Activated CD8-positive, alpha-beta memory T cell treated with anti-CD3 and anti-CD28 coated beads, Interleukin-2, amount 10 ng/mL, durations not matched to agents 7 days and 5 days (primary cell): ENCODE results near the gene ANXA4. TPM values are rescaled to one million over a fixed set of nuclear protein-coding genes. Genes with fewer than 3 reads are reported as not detected.

Experiments used
- ATAC-seq: fragments of 150-1000 bp; cut with Tn5 transposase; one replicate; pipeline ENCODE4 v1.10.0; 2021; ENCODE audit warnings: moderate library complexity
- CTCF ChIA-PET: fragments of 350-600 bp; sonication (Branson Sonifier 250); formaldehyde crosslinking; loops from one replicate; lab custom pipeline; 2021; ENCODE audit warnings: antibody characterized with exemption; lab: Charles Lee
- DNase-seq: peaks from one replicate; pipeline ENCODE4 v3.0.0-alpha.2; 2020
- H3K27ac Mint-ChIP-seq: one replicate; pipeline ENCODE4 v1.8.0; 2021; ENCODE audit warnings: mild to moderate bottlenecking, mixed read lengths
- H3K27me3 Mint-ChIP-seq: one replicate; pipeline ENCODE4 v1.8.0; 2021; ENCODE audit warnings: mixed read lengths
- H3K36me3 Mint-ChIP-seq: one replicate; pipeline ENCODE4 v1.8.0; 2021; ENCODE audit warnings: mild to moderate bottlenecking, mixed read lengths
- H3K4me1 Mint-ChIP-seq: one replicate; pipeline ENCODE4 v1.8.0; 2021; ENCODE audit warnings: mixed read lengths
- H3K4me3 Mint-ChIP-seq: one replicate; pipeline ENCODE4 v1.8.0; 2021; ENCODE audit warnings: mild to moderate bottlenecking, moderate library complexity, mixed read lengths
- H3K9me3 Mint-ChIP-seq: one replicate; pipeline ENCODE4 v1.8.0; 2022; ENCODE audit warnings: low read depth, mixed read lengths
- total RNA-seq, 2 experiments: library from RNA; stranded (reverse); gene quantifications; one replicate each; pipeline ENCODE4 v1.2.3, GENCODE V29; 2021

Gene ANXA4
- total RNA-seq: 10 to 100 TPM; 56.1 to 66.6 TPM

DNA sequence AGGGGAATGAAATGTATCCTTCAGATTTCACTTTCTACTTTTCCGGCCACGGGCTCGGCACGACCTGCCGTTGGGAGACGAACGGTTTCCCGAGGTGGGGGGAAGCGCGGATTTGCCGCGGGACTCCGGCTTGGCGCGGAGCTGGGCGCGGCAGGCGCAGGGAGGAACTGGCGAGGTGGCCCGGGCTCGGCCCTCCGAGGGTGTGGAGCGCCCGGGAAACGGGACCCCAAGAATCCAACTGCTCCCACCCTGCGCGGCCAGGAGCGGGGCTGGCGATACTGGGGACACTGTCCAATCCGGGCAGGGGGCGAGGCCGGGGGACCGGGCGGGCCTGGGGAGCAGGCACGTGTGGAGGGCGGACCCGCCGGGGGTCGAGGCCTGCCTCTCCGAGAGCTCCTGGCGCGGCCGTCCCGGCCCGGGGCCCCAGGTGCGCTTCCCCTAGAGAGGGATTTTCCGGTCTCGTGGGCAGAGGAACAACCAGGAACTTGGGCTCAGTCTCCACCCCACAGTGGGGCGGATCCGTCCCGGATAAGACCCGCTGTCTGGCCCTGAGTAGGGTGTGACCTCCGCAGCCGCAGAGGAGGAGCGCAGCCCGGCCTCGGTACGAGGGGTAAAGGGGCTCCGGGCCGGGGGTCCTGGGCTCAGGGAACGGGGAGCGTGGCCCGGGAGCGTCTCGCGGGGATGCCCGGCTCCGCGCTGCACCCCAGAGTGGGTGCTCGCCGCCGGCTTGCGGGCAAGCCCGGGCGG is at the start of gene ANXA4:
ANXA4 (plus strand) TSS at position 560 of the 747 bp plus-strand sequence. CDS start 39,432 bp downstream, outside the sequence.
- H3K36me3 Mint-ChIP-seq: peaks cover 2% of the 10 kb centered on the region
- DNase-seq: peak; percentile 81
- ATAC-seq: peak; percentile 94
- H3K4me1 Mint-ChIP-seq: peaks cover 19% of the 10 kb centered on the region
- no peaks in the 10 kb centered on the region for H3K27me3 Mint-ChIP-seq
- peak within 1 kb of the TSS; percentile 85 for H3K27ac Mint-ChIP-seq
- no peaks in the 10 kb centered on the region for H3K9me3 Mint-ChIP-seq
- H3K4me3 Mint-ChIP-seq: peak within 1 kb of the TSS; percentile 87
- CTCF ChIA-PET: interaction anchor here (0.8 to 3.6 kb wide), 14 partner anchors 9 to 401 kb away, joined by 3 to 38 read pairs (median 3); no protein-coding TSS in a partner anchor

- DNase-seq: no peak
- Mint-ChIP-seq H3K4me1 (peaks cover 60% of the 10 kb centered on the region), H3K9me3 (no peaks in the 10 kb centered on the region), H3K4me3 (no peak overlapping the region), H3K27ac (no peak overlapping the region), H3K27me3 (no peaks in the 10 kb centered on the region), H3K36me3 (peaks cover 1% of the 10 kb centered on the region)
- no peak for ATAC-seq
- CTCF ChIA-PET: no interaction called here
These were observed 49.5 kb upstream of the ANXA4 start for GRCh38 chr2:69692424-69692823.

- DNase-seq: peak; percentile 51
- H3K27ac Mint-ChIP-seq: peak overlapping the region; percentile 92
- no peak overlapping the region for H3K4me3 Mint-ChIP-seq
- no peaks in the 10 kb centered on the region for H3K27me3 Mint-ChIP-seq
- H3K36me3 Mint-ChIP-seq: peaks cover 1% of the 10 kb centered on the region
- peaks cover 59% of the 10 kb centered on the region for H3K4me1 Mint-ChIP-seq
- CTCF ChIA-PET: interaction anchor here (0.7 to 2.1 kb wide), 2 partner anchors 10 to 48 kb away, joined by 3 to 5 read pairs; no protein-coding TSS in a partner anchor
- no peaks in the 10 kb centered on the region for H3K9me3 Mint-ChIP-seq
- ATAC-seq: peak; percentile 64
These were observed 48.7 kb upstream of the ANXA4 start for GRCh38 chr2:69693059-69693774.

GRCh38 chr2:69693775-69694450 is 48.0 kb upstream of the ANXA4 start:
- peaks cover 1% of the 10 kb centered on the region for H3K36me3 Mint-ChIP-seq
- CTCF ChIA-PET: interaction anchor here (0.7 to 2.1 kb wide), 2 partner anchors 11 to 49 kb away, joined by 3 to 5 read pairs; no protein-coding TSS in a partner anchor
- ATAC-seq (peak; percentile 77), DNase-seq (peak; percentile 81)
- H3K27ac Mint-ChIP-seq: peak overlapping the region; percentile 92
- H3K27me3 Mint-ChIP-seq: no peaks in the 10 kb centered on the region
- peak overlapping the region; percentile 53 for H3K4me3 Mint-ChIP-seq
- H3K9me3 Mint-ChIP-seq: no peaks in the 10 kb centered on the region
- peaks cover 55% of the 10 kb centered on the region for H3K4me1 Mint-ChIP-seq

DNA sequence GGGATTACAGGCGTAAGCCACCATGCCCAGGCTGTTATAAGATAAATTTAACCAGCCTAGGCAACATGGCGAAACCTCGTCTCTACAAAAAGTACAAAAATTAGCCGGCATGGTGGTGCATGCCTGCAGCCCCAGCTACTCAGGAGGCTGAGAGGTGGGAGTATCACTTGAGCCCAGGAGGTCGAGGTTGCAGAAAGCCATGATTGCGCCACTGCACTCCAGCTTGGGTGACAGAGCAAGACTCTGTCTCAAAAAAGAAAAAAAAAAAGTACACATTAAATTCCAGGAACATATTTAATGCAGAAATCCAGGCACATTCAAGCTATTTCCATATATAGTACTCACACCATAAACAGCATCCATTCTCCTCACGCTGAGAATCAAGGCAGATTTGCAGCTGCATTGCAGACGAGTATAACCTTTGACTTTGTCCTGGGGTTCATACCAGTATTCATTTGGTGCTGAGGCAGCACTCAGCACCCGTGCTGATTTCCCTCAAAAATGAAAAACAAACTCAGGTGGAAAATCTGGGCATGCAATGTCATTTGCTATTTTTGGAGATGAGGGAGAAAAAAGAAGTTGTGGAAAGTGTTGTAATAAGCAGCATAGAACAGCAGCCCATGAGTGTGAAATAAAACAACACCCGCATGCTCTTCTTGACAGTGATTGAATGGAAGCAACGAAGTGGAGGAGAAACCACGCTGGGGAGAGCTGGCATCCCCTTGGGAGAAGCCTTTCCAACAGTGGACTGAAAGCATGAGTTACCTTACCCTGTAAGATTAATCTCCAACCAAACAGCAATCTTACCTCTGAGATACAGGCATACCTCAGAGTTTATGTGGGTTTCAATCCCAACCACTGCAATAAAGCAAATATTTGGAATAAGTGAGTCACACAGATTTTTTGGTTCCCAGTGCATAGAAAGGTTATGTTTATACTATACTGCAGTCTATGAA is 46.8 kb upstream of the ANXA4 start:
- DNase-seq (no peak), ATAC-seq (no peak)
- Mint-ChIP-seq H3K9me3 (no peaks in the 10 kb centered on the region), H3K4me1 (peaks cover 46% of the 10 kb centered on the region), H3K27ac (peak overlapping the region; percentile 4), H3K27me3 (no peaks in the 10 kb centered on the region), H3K4me3 (no peak overlapping the region), H3K36me3 (peaks cover 1% of the 10 kb centered on the region)
- CTCF ChIA-PET: interaction anchor here (2.1 kb wide), 1 partner anchor 50 kb away, joined by 5 read pairs; no protein-coding TSS in a partner anchor

DNA sequence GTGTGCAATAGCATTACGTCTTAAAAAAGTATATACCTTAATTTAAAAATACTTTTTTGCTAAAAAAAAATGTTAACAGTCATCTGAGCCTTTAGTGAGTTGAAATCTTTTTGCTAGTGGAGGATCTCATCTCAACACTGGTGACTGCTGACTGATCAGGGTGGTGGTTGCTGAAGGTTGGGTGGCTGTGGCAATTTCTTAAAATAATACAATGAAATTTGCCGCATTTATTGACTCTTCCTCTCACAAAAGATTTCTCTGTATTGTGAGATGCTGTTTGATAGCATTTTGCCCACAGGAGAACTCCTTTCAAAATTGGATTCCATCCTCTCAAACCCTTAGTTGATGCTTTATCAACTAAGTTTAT is 46.1 kb upstream of the ANXA4 start:
- ATAC-seq: no peak
- no peak overlapping the region for H3K27ac Mint-ChIP-seq
- no peaks in the 10 kb centered on the region for H3K36me3 Mint-ChIP-seq
- H3K4me1 Mint-ChIP-seq: peaks cover 40% of the 10 kb centered on the region
- no peaks in the 10 kb centered on the region for H3K27me3 Mint-ChIP-seq
- H3K9me3 Mint-ChIP-seq: no peaks in the 10 kb centered on the region
- CTCF ChIA-PET: interaction anchor here (0.9 kb wide), 1 partner anchor 131 kb away, joined by 4 read pairs; no protein-coding TSS in a partner anchor
- no peak overlapping the region for H3K4me3 Mint-ChIP-seq
- no peak for DNase-seq

- no peaks in the 10 kb centered on the region for H3K9me3 Mint-ChIP-seq
- no peak overlapping the region for H3K4me3 Mint-ChIP-seq
- no peaks in the 10 kb centered on the region for H3K36me3 Mint-ChIP-seq
- CTCF ChIA-PET: interaction anchor here (1.0 to 3.0 kb wide), 2 partner anchors 24 to 134 kb away, joined by 5 to 9 read pairs; no protein-coding TSS in a partner anchor
- no peaks in the 10 kb centered on the region for H3K27me3 Mint-ChIP-seq
- ATAC-seq: no peak
- no peak overlapping the region for H3K27ac Mint-ChIP-seq
- H3K4me1 Mint-ChIP-seq: peaks cover 9% of the 10 kb centered on the region
- no peak for DNase-seq
These were observed 41.6 kb upstream of the ANXA4 start for GRCh38 chr2:69700381-69700780.

DNA sequence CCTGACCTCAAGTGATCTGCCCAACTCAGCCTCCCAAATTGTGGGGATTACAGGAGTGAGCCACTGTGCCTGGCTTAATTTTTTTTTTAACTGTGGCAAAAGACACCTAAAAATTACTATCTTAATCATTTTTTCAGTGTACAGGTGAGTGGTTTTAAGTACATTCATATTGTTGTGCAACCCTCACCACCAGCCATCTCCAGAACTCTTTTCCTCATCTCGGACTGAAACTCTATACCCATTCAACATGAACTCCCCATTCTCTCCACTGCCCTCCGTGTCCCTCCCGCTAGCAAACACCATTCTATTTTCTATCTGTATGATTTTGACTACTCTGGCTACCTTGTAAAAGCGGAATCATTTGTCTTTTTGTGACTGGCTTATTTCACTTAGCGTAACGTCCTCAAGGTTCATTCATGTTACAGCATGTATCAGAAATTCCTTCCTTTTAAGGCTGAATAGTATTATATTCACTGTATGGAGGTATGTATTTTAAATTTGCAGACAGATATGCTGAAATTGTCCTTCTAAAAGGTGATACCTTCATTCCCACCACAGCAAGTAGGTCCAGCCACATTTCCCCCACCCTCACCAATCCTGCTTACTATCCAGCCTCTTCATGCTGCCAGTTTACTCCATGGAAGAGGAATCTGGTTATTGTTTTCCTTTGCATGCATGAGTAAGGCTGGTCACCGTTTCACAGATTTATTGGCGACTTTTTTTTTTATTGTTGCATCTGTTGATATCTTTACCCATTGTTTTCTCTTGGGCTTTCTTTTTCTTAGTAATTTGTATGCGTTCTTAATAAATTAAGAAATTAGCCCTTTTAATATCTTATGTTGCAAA is 40.6 kb upstream of the ANXA4 start:
- CTCF ChIA-PET: interaction anchor here (1.0 to 3.0 kb wide), 2 partner anchors 23 to 135 kb away, joined by 5 to 9 read pairs; no protein-coding TSS in a partner anchor
- Mint-ChIP-seq H3K27me3 (no peaks in the 10 kb centered on the region), H3K4me1 (peaks cover 2% of the 10 kb centered on the region), H3K27ac (no peak overlapping the region), H3K36me3 (no peaks in the 10 kb centered on the region), H3K4me3 (no peak overlapping the region), H3K9me3 (no peaks in the 10 kb centered on the region)
- no peak for ATAC-seq
- no peak for DNase-seq

DNA sequence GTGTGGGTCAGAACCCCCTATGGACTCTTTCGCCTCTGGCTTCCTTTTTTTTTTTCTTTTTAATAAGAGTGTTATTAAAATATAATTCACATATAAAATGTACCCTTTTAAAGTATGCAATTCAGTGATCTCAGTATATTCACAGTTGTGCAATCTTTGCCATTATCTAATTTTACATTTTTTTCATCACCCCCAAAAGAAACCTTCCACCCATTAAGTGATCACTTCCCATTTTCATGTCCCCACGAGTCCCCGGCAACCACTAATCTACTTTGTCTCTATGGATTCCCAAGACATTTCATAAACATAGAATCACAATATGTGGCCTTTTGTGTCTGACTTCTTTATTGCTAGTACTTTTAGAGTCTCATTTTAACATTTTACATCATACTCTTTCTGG is 38.7 kb upstream of the ANXA4 start:
- no peak overlapping the region for H3K27ac Mint-ChIP-seq
- H3K4me3 Mint-ChIP-seq: no peak overlapping the region
- DNase-seq (no peak), ATAC-seq (no peak)
- H3K36me3 Mint-ChIP-seq: no peaks in the 10 kb centered on the region
- H3K9me3 Mint-ChIP-seq: no peaks in the 10 kb centered on the region
- no peaks in the 10 kb centered on the region for H3K4me1 Mint-ChIP-seq
- no peaks in the 10 kb centered on the region for H3K27me3 Mint-ChIP-seq
- CTCF ChIA-PET: interaction anchor here (1.6 kb wide), 1 partner anchor 138 kb away, joined by 3 read pairs; no protein-coding TSS in a partner anchor

- H3K4me3 Mint-ChIP-seq: no peak overlapping the region
- DNase-seq (no peak), ATAC-seq (no peak)
- H3K27ac Mint-ChIP-seq: no peak overlapping the region
- H3K4me1 Mint-ChIP-seq: no peaks in the 10 kb centered on the region
- H3K36me3 Mint-ChIP-seq: no peaks in the 10 kb centered on the region
- no peaks in the 10 kb centered on the region for H3K9me3 Mint-ChIP-seq
- CTCF ChIA-PET: interaction anchor here (1.2 to 1.6 kb wide), 3 partner anchors 18 to 140 kb away, joined by 3 to 4 read pairs (median 3); no protein-coding TSS in a partner anchor
- H3K27me3 Mint-ChIP-seq: no peaks in the 10 kb centered on the region
These were observed 37.5 kb upstream of the ANXA4 start for GRCh38 chr2:69704446-69704845.

- no peaks in the 10 kb centered on the region for H3K9me3 Mint-ChIP-seq
- peaks cover under 1% of the 10 kb centered on the region for H3K4me1 Mint-ChIP-seq
- CTCF ChIA-PET: interaction anchor here (1.3 kb wide), 1 partner anchor 143 kb away, joined by 3 read pairs; no protein-coding TSS in a partner anchor
- no peak overlapping the region for H3K4me3 Mint-ChIP-seq
- no peak overlapping the region for H3K27ac Mint-ChIP-seq
- ATAC-seq (no peak), DNase-seq (no peak)
- no peaks in the 10 kb centered on the region for H3K27me3 Mint-ChIP-seq
- no peaks in the 10 kb centered on the region for H3K36me3 Mint-ChIP-seq
These were observed 32.6 kb upstream of the ANXA4 start for GRCh38 chr2:69709290-69709689.
